Astrocyte (in vitro differentiated cells and primary cell): Measurements from ENCODE around the gene SLIT3. TPM values are rescaled to one million over a fixed set of nuclear protein-coding genes. Genes with fewer than 3 reads are reported as not detected.

ENCODE experiments used
- DNase-seq: peaks from one replicate; pipeline ENCODE4 v3.0.0-alpha.2; 2010; ENCODE audit warnings: low read depth
- FAIRE-seq: peaks from 2 replicates; lab custom pipeline; 2011; peaks lifted over from hg19 to GRCh38; lab: Jason Lieb, UNC
- H2AFZ ChIP-seq: 2 replicates; pipeline ENCODE4 v1.6.0; 2012; ENCODE audit warnings: low read depth, low read length, inconsistent platforms
- H3K27ac ChIP-seq: 2 replicates; pipeline ENCODE4 v1.5.1; 2011; ENCODE audit warnings: low read depth, low read length, inconsistent platforms
- H3K27me3 ChIP-seq: 2 replicates; pipeline ENCODE4 v1.6.0; 2011; ENCODE audit warnings: low read length, inconsistent platforms; ENCODE audit not compliant: insufficient read depth
- H3K36me3 ChIP-seq: 2 replicates; pipeline ENCODE4 v1.5.1; 2011; ENCODE audit warnings: low read length, inconsistent platforms; ENCODE audit not compliant: insufficient read depth
- H3K4me1 ChIP-seq: 2 replicates; pipeline ENCODE4 v1.5.1; 2011; ENCODE audit warnings: low read length, inconsistent platforms; ENCODE audit not compliant: insufficient read depth
- H3K4me2 ChIP-seq: 2 replicates; pipeline ENCODE4 v1.6.0; 2012; ENCODE audit warnings: low read length, inconsistent platforms
- H3K4me3 ChIP-seq: 2 replicates; pipeline ENCODE4 v1.5.1; 2011; ENCODE audit warnings: low read depth, mild to moderate bottlenecking, low read length, inconsistent platforms; ENCODE audit not compliant: insufficient read depth
- H3K79me2 ChIP-seq: 2 replicates; pipeline ENCODE4 v1.6.0; 2012; ENCODE audit warnings: mild to moderate bottlenecking, low read length, inconsistent platforms; ENCODE audit not compliant: insufficient read depth
- H3K9ac ChIP-seq: 2 replicates; pipeline ENCODE4 v1.6.0; 2012; ENCODE audit warnings: mild to moderate bottlenecking, low read length, inconsistent platforms
- H3K9me3 ChIP-seq: 2 replicates; pipeline ENCODE4 v1.5.1; 2012; ENCODE audit warnings: low read depth, mild to moderate bottlenecking, low read length, inconsistent platforms; ENCODE audit not compliant: insufficient read depth
- H4K20me1 ChIP-seq: 2 replicates; pipeline ENCODE4 v1.6.0; 2012; ENCODE audit warnings: low read length, inconsistent platforms; ENCODE audit not compliant: insufficient read depth
- H3K27ac Mint-ChIP-seq: one replicate; pipeline ENCODE4 v1.8.0; 2021; ENCODE audit warnings: mild to moderate bottlenecking, mixed read lengths; ENCODE audit not compliant: unreplicated experiment
- H3K27me3 Mint-ChIP-seq: one replicate; pipeline ENCODE4 v1.8.0; 2021; ENCODE audit warnings: low read depth, mixed read lengths; ENCODE audit not compliant: unreplicated experiment
- H3K36me3 Mint-ChIP-seq: one replicate; pipeline ENCODE4 v1.8.0; 2021; ENCODE audit warnings: low read depth, mixed read lengths; ENCODE audit not compliant: unreplicated experiment
- H3K4me1 Mint-ChIP-seq: one replicate; pipeline ENCODE4 v1.8.0; 2021; ENCODE audit warnings: low read depth, mixed read lengths; ENCODE audit not compliant: unreplicated experiment
- H3K4me3 Mint-ChIP-seq: one replicate; pipeline ENCODE4 v1.8.0; 2021; ENCODE audit warnings: mild to moderate bottlenecking, moderate library complexity, mixed read lengths; ENCODE audit not compliant: unreplicated experiment
- H3K9me3 Mint-ChIP-seq: one replicate; pipeline ENCODE4 v1.8.0; 2021; ENCODE audit warnings: mild to moderate bottlenecking, mixed read lengths; ENCODE audit not compliant: unreplicated experiment
- EZH2 ChIP-seq: IDR thresholded peaks from 2 replicates; pipeline ENCODE4 v1.6.1; 2012; ENCODE audit warnings: mild to moderate bottlenecking, low read length, inconsistent platforms; ENCODE audit not compliant: insufficient read depth
- total RNA-seq: library from RNA; stranded (reverse); gene quantifications from 2 replicates; pipeline ENCODE4 v1.2.1, GENCODE V29; 2021
- TF ChIP-seq, protein P1 (sequence below): IDR thresholded peaks from 2 replicates; pipeline ENCODE4 v1.5.1; 2011; ENCODE audit warnings: low read depth, mild to moderate bottlenecking, inconsistent platforms, low read length, moderate library complexity; ENCODE audit not compliant: insufficient read depth

Gene SLIT3
- total RNA-seq, 1 donor from 2014 or later: 20.7 TPM

DNA sequence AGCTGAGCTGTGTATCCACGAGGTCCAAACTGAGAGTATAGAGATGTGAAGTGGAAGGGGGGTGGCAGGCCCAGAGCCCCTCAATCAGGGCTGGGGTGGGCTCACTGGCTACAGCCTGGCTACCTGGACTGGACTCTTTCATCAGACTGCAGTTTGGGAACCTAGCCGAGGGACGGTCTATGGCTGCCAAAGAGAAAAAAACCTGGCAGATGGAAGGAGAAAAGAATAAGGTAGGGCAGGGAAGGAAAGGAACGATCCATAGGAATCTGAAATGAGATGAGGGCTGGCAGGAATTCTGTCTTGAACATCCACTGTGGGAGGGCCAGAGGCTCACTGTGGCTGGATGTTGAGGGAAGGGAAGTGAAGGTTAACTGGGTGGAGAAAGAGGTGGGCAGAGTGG is 497.4 kb downstream of the SLIT3 start:
- no peak overlapping the region for H3K27ac ChIP-seq
- Mint-ChIP-seq H3K36me3 (peaks cover 9% of the 10 kb centered on the region), H3K4me3 (no peak overlapping the region), H3K9me3 (no peaks in the 10 kb centered on the region), H3K27me3 (peaks cover 8% of the 10 kb centered on the region), H3K27ac (no peak overlapping the region), H3K4me1 (peaks cover 24% of the 10 kb centered on the region)
- H2AFZ ChIP-seq: no peak overlapping the region
- TF ChIP-seq, protein P1, sequence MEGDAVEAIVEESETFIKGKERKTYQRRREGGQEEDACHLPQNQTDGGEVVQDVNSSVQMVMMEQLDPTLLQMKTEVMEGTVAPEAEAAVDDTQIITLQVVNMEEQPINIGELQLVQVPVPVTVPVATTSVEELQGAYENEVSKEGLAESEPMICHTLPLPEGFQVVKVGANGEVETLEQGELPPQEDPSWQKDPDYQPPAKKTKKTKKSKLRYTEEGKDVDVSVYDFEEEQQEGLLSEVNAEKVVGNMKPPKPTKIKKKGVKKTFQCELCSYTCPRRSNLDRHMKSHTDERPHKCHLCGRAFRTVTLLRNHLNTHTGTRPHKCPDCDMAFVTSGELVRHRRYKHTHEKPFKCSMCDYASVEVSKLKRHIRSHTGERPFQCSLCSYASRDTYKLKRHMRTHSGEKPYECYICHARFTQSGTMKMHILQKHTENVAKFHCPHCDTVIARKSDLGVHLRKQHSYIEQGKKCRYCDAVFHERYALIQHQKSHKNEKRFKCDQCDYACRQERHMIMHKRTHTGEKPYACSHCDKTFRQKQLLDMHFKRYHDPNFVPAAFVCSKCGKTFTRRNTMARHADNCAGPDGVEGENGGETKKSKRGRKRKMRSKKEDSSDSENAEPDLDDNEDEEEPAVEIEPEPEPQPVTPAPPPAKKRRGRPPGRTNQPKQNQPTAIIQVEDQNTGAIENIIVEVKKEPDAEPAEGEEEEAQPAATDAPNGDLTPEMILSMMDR: no peak
- TF ChIP-seq EZH2: no peak
- no peaks in the 10 kb centered on the region for H4K20me1 ChIP-seq
- no peak for DNase-seq
- no peaks in the 10 kb centered on the region for H3K79me2 ChIP-seq
- H3K36me3 ChIP-seq: no peaks in the 10 kb centered on the region
- H3K4me1 ChIP-seq: no peaks in the 10 kb centered on the region
- H3K9ac ChIP-seq: no peak overlapping the region
- H3K4me3 ChIP-seq: no peak overlapping the region
- no peaks in the 10 kb centered on the region for H3K27me3 ChIP-seq
- H3K4me2 ChIP-seq: no peak overlapping the region
- H3K9me3 ChIP-seq: no peaks in the 10 kb centered on the region
- no peak for FAIRE-seq

DNA sequence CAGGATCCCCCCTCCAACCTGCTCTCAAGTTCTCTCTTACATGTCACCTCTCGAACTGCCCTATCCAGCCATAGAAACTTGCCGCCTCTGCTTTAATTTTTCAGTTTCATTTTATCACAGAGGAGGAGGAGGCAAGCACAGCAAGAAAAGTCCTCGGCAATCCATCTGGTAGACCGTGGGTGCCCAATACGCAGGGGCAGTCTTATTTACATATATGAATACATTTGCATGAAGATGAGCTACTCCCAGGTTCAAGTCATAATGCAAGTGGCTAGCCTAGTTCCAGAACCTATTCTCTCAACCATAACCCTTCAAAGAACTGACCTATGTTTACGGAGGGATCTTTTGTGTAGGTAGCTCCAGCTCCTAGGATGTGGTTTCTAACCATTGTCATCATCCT is 498.6 kb downstream of the SLIT3 start:
- DNase-seq: no peak
- Histone ChIP-seq H3K79me2 (no peaks in the 10 kb centered on the region), H3K36me3 (no peaks in the 10 kb centered on the region), H3K4me3 (no peak overlapping the region), H2AFZ (no peak overlapping the region), H3K9me3 (no peaks in the 10 kb centered on the region), H3K4me1 (no peaks in the 10 kb centered on the region), H4K20me1 (no peaks in the 10 kb centered on the region), H3K9ac (no peak overlapping the region), H3K27ac (no peak overlapping the region), H3K27me3 (no peaks in the 10 kb centered on the region), H3K4me2 (no peak overlapping the region)
- no peak overlapping the region for H3K4me3 Mint-ChIP-seq
- no peak overlapping the region for H3K27ac Mint-ChIP-seq
- H3K9me3 Mint-ChIP-seq: no peaks in the 10 kb centered on the region
- peaks cover 3% of the 10 kb centered on the region for H3K27me3 Mint-ChIP-seq
- no peak for FAIRE-seq
- TF ChIP-seq, protein P1: no peak
- no peak for TF ChIP-seq EZH2
- peaks cover 28% of the 10 kb centered on the region for H3K4me1 Mint-ChIP-seq
- H3K36me3 Mint-ChIP-seq: peaks cover 8% of the 10 kb centered on the region

DNA sequence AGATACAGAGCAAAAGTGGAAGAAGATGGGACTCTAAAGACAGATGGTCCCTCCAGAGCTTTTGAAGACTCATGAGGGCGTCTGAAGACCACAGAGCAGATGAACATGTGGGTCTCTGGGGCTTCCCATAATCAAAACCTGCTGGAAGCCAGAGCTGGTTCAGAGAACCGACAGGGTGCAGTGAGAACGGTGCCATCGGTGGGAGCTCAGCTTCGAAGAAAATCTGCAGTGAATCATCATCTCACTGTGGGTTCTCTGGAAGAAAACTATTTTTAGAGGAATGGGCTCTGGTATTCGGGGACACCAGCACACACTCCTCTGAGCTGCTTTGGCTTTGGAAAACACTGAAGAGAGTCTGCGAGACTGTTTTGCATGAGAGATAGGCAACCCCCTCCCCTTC is 499.4 kb downstream of the SLIT3 start:
- peak overlapping the region; percentile 5 for H3K4me2 ChIP-seq

More for the DNA sequence above, 499.4 kb downstream of the SLIT3 start:
- Histone ChIP-seq H3K4me3 (no peak overlapping the region), H3K9me3 (no peaks in the 10 kb centered on the region), H4K20me1 (no peaks in the 10 kb centered on the region), H3K27me3 (no peaks in the 10 kb centered on the region), H2AFZ (no peak overlapping the region), H3K4me1 (no peaks in the 10 kb centered on the region), H3K79me2 (no peaks in the 10 kb centered on the region), H3K36me3 (no peaks in the 10 kb centered on the region), H3K9ac (no peak overlapping the region), H3K27ac (no peak overlapping the region)
- Mint-ChIP-seq H3K4me1 (peaks cover 28% of the 10 kb centered on the region), H3K4me3 (no peak overlapping the region), H3K27ac (peak overlapping the region; percentile 90), H3K36me3 (peaks cover 8% of the 10 kb centered on the region), H3K9me3 (no peaks in the 10 kb centered on the region), H3K27me3 (peaks cover 3% of the 10 kb centered on the region)
- FAIRE-seq (no peak), DNase-seq (peak; percentile 13)
- TF ChIP-seq, protein P1: no peak
- TF ChIP-seq EZH2: no peak
